HepG2 (cell line): ENCODE measurements around the gene RERE. TPM values are rescaled to one million over a fixed set of nuclear protein-coding genes. Genes with fewer than 3 reads are reported as not detected.
A peak's percentile ranks its signal among the peaks of the same experiment; 100 is the strongest.

Experiments
- CREM ChIP-seq, 2 experiments: sonication (generic) in 1 of 2; formaldehyde crosslinking in 1 of 2; IDR thresholded peaks; 2 replicates each; pipeline versions ENCODE4 v1.4.0 to v1.6.1; 2016 to 2020; ENCODE audit warnings: antibody characterized with exemption in 1 of 2, mild to moderate bottlenecking in 1 of 2, missing genetic modification reagents in 1 of 2
- DMAP1 ChIP-seq: IDR thresholded peaks from 2 replicates; pipeline ENCODE4 v1.6.1; 2016
- FOXC1 ChIP-seq: sonication (generic); formaldehyde crosslinking; IDR thresholded peaks from 2 replicates; pipeline ENCODE4 v1.8.0; 2022; ENCODE audit warnings: mild to moderate bottlenecking, missing genetic modification reagents, borderline replicate concordance
- JUNB ChIP-seq: sonication (generic); formaldehyde crosslinking; IDR thresholded peaks from 2 replicates; pipeline ENCODE4 v1.8.0; 2022; ENCODE audit warnings: missing genetic modification reagents, mild to moderate bottlenecking, borderline replicate concordance
- NBN ChIP-seq: fragments of 450-650 bp; conservative IDR thresholded peaks from 2 replicates; pipeline ENCODE4 v1.6.1; 2017
- POLR2G ChIP-seq: fragments of 200-400 bp; formaldehyde crosslinking; IDR thresholded peaks from 2 replicates; pipeline ENCODE4 v1.6.1; 2018; ENCODE audit warnings: mild to moderate bottlenecking, low read depth, low read length, moderate library complexity
- PTBP1 ChIP-seq: fragments of 200-400 bp; formaldehyde crosslinking; IDR thresholded peaks from 2 replicates; pipeline ENCODE4 v1.6.1; 2018; ENCODE audit warnings: low read length, low read depth; ENCODE audit not compliant: poor library complexity, severe bottlenecking
- RBM22 ChIP-seq: fragments of 200-400 bp; formaldehyde crosslinking; optimal IDR thresholded peaks from 2 replicates; pipeline ENCODE3; 2017; ENCODE audit warnings: mild to moderate bottlenecking, low read length, moderate library complexity
- RELA ChIP-seq: sonication (generic); formaldehyde crosslinking; IDR thresholded peaks from 2 replicates; pipeline ENCODE4 v1.4.0; 2020; ENCODE audit warnings: missing genetic modification reagents
- SOX6 ChIP-seq, 2 experiments: fragments of 450-650 bp in 1 of 2; sonication (generic) in 1 of 2; formaldehyde crosslinking in 1 of 2; IDR thresholded peaks; 2 replicates each; pipeline versions ENCODE4 v1.4.0 to v1.6.1; 2017 to 2020; ENCODE audit warnings: antibody characterized with exemption in 1 of 2, mild to moderate bottlenecking in 1 of 2, missing genetic modification reagents in 1 of 2
- SPEN ChIP-seq: sonication (generic); formaldehyde crosslinking; IDR thresholded peaks from 2 replicates; pipeline ENCODE4 v1.5.1; 2020; ENCODE audit warnings: low read depth, mild to moderate bottlenecking, missing genetic modification reagents
- TBX2 ChIP-seq: sonication (generic); formaldehyde crosslinking; IDR thresholded peaks from 2 replicates; pipeline ENCODE4 v1.5.0; 2020; ENCODE audit warnings: missing genetic modification reagents, mild to moderate bottlenecking, borderline replicate concordance
- TEAD3 ChIP-seq: optimal IDR thresholded peaks from 2 replicates; pipeline ENCODE3; 2016; ENCODE audit warnings: borderline replicate concordance
- WIZ ChIP-seq: sonication (generic); formaldehyde crosslinking; IDR thresholded peaks from 2 replicates; pipeline ENCODE4 v1.5.1; 2020; ENCODE audit warnings: mild to moderate bottlenecking, missing genetic modification reagents
- ZBTB1 ChIP-seq: sonication (generic); formaldehyde crosslinking; IDR thresholded peaks from 2 replicates; pipeline ENCODE4 v1.4.0; 2020; ENCODE audit warnings: missing genetic modification reagents, borderline replicate concordance
- ZBTB20 ChIP-seq: sonication (generic); formaldehyde crosslinking; IDR thresholded peaks from 2 replicates; pipeline ENCODE4 v1.8.1; 2023; ENCODE audit warnings: missing genetic modification reagents, low read depth, mild to moderate bottlenecking, borderline replicate concordance
- ZBTB38 ChIP-seq: sonication (generic); formaldehyde crosslinking; IDR thresholded peaks from 2 replicates; pipeline ENCODE4 v1.5.1; 2020; ENCODE audit warnings: mild to moderate bottlenecking, missing genetic modification reagents
- ZFAT ChIP-seq: sonication (generic); formaldehyde crosslinking; conservative IDR thresholded peaks from 2 replicates; pipeline ENCODE4 v1.8.1; 2023; ENCODE audit warnings: missing genetic modification reagents, inconsistent platforms
- ZNF629 ChIP-seq: sonication (generic); formaldehyde crosslinking; conservative IDR thresholded peaks from 2 replicates; pipeline ENCODE4 v1.5.0; 2020; ENCODE audit warnings: missing genetic modification reagents
- polyA plus RNA-seq, 8 experiments: library from polyadenylated mRNA; depleted of rRNA in 3 of 8; stranded (reverse) in 7 of 8; unstranded in 1 of 8; fragments of >200 nt; fragmentation: Illumina TruSeq in 4 of 8; extraction: Trizol in 4 of 8; gene quantifications; 2 replicates each; pipeline versions ENCODE4 v1.2.1 to v1.2.3, GENCODE V29; 2011 to 2016; ENCODE audit warnings: low read depth in 4 of 8, missing spikeins in 1 of 8, mixed read lengths in 1 of 8; ENCODE audit not compliant: insufficient read depth in 1 of 8
- total RNA-seq, 5 experiments: library from RNA; depleted of rRNA; stranded (reverse); fragments of >200 nt; fragmentation: Illumina TruSeq; extraction: Trizol; gene quantifications; 2 replicates each; pipeline ENCODE4 v1.2.3, GENCODE V29; 2016; ENCODE audit warnings: low read depth in 1 of 5
- TF ChIP-seq, protein P1 (sequence below): sonication (generic); formaldehyde crosslinking; IDR thresholded peaks from 2 replicates; pipeline ENCODE4 v1.4.0; 2020; ENCODE audit warnings: missing genetic modification reagents
- TF ChIP-seq, protein P2 (sequence below): IDR thresholded peaks from 2 replicates; pipeline ENCODE4 v1.4.0; 2020; ENCODE audit warnings: mild to moderate bottlenecking, missing genetic modification reagents
- TF ChIP-seq, protein P3 (sequence below): sonication (generic); formaldehyde crosslinking; conservative IDR thresholded peaks from 2 replicates; pipeline ENCODE4 v1.4.0; 2020; ENCODE audit warnings: mild to moderate bottlenecking, missing genetic modification reagents, moderate library complexity

The RERE gene
- total and polyA plus RNA-seq, 2 of the 13 experiments (the other 11 are each of a cell fraction or from before 2014, with no cell fraction given): 18.3 to 21.9 TPM

DNA sequence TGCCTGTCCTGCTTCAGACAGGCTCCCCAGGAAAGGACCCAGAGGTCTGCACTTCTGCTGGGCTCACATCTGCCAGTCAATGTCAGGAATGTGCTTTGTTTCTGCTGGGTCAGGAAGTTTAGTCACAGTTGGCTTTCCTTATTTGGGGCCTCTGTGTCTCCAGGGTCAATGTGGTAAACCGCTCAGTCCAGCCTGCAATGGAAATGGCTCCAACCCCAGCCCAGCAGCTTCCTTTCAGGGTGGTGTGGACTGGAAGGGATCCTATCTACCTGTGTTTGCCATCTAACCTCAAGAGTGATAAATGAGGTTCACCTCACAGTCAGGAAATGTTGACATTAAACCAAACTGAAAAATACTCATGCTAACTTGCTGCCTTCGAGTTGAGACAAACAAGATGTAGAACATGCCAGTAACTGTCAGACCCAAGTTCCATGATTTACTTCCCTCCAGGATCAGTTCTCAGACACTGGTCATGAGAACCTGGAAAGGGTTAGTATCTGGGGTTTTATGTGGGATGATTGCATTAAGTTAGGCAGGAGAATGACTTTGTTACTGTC lies 40.8 kb upstream of the RERE start (continued):
- TF ChIP-seq, protein P1, sequence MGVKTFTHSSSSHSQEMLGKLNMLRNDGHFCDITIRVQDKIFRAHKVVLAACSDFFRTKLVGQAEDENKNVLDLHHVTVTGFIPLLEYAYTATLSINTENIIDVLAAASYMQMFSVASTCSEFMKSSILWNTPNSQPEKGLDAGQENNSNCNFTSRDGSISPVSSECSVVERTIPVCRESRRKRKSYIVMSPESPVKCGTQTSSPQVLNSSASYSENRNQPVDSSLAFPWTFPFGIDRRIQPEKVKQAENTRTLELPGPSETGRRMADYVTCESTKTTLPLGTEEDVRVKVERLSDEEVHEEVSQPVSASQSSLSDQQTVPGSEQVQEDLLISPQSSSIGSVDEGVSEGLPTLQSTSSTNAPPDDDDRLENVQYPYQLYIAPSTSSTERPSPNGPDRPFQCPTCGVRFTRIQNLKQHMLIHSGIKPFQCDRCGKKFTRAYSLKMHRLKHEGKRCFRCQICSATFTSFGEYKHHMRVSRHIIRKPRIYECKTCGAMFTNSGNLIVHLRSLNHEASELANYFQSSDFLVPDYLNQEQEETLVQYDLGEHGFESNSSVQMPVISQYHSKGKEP (CRISPR knock-in tag): no peak
- TF ChIP-seq RBM22: peak; percentile 93
- TF ChIP-seq, protein P2, sequence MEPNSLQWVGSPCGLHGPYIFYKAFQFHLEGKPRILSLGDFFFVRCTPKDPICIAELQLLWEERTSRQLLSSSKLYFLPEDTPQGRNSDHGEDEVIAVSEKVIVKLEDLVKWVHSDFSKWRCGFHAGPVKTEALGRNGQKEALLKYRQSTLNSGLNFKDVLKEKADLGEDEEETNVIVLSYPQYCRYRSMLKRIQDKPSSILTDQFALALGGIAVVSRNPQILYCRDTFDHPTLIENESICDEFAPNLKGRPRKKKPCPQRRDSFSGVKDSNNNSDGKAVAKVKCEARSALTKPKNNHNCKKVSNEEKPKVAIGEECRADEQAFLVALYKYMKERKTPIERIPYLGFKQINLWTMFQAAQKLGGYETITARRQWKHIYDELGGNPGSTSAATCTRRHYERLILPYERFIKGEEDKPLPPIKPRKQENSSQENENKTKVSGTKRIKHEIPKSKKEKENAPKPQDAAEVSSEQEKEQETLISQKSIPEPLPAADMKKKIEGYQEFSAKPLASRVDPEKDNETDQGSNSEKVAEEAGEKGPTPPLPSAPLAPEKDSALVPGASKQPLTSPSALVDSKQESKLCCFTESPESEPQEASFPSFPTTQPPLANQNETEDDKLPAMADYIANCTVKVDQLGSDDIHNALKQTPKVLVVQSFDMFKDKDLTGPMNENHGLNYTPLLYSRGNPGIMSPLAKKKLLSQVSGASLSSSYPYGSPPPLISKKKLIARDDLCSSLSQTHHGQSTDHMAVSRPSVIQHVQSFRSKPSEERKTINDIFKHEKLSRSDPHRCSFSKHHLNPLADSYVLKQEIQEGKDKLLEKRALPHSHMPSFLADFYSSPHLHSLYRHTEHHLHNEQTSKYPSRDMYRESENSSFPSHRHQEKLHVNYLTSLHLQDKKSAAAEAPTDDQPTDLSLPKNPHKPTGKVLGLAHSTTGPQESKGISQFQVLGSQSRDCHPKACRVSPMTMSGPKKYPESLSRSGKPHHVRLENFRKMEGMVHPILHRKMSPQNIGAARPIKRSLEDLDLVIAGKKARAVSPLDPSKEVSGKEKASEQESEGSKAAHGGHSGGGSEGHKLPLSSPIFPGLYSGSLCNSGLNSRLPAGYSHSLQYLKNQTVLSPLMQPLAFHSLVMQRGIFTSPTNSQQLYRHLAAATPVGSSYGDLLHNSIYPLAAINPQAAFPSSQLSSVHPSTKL: peak; percentile 37; the same call in 1 of the 2 replicates
- no peak for TF ChIP-seq WIZ (CRISPR knock-in tag)
- TF ChIP-seq PTBP1: no peak
- TF ChIP-seq TBX2: peak; percentile 17; the same call in 1 of the 2 replicates
- TF ChIP-seq SOX6 (IDR thresholded peaks at IDR 0.05): no peak
- peak; percentile 84 for TF ChIP-seq SOX6 (CRISPR knock-in tag; IDR thresholded peaks at IDR 0.05)
- TF ChIP-seq JUNB (CRISPR knock-in tag): no peak
- TF ChIP-seq ZFAT (CRISPR knock-in tag): no peak
- TF ChIP-seq ZBTB20 (CRISPR knock-in tag): no peak
- 0 out of 2 replicates have a peak, but pooled peaks have one; percentile 6 for TF ChIP-seq ZNF629 (CRISPR knock-in tag)
- TF ChIP-seq, protein P3, sequence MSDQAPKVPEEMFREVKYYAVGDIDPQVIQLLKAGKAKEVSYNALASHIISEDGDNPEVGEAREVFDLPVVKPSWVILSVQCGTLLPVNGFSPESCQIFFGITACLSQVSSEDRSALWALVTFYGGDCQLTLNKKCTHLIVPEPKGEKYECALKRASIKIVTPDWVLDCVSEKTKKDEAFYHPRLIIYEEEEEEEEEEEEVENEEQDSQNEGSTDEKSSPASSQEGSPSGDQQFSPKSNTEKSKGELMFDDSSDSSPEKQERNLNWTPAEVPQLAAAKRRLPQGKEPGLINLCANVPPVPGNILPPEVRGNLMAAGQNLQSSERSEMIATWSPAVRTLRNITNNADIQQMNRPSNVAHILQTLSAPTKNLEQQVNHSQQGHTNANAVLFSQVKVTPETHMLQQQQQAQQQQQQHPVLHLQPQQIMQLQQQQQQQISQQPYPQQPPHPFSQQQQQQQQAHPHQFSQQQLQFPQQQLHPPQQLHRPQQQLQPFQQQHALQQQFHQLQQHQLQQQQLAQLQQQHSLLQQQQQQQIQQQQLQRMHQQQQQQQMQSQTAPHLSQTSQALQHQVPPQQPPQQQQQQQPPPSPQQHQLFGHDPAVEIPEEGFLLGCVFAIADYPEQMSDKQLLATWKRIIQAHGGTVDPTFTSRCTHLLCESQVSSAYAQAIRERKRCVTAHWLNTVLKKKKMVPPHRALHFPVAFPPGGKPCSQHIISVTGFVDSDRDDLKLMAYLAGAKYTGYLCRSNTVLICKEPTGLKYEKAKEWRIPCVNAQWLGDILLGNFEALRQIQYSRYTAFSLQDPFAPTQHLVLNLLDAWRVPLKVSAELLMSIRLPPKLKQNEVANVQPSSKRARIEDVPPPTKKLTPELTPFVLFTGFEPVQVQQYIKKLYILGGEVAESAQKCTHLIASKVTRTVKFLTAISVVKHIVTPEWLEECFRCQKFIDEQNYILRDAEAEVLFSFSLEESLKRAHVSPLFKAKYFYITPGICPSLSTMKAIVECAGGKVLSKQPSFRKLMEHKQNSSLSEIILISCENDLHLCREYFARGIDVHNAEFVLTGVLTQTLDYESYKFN (CRISPR knock-in tag): peak; percentile 60
- TF ChIP-seq POLR2G: peak; percentile 75
- no peak for TF ChIP-seq ZBTB1
- peak; percentile 72 for TF ChIP-seq ZBTB38
- TF ChIP-seq CREM (IDR thresholded peaks at IDR 0.05): no peak
- TF ChIP-seq CREM (CRISPR knock-in tag; IDR thresholded peaks at IDR 0.05): no peak
- no peak for TF ChIP-seq NBN
- no peak for TF ChIP-seq FOXC1 (CRISPR knock-in tag)
- TF ChIP-seq DMAP1 (CRISPR knock-in tag): no peak
- peak; percentile 90 for TF ChIP-seq TEAD3 (CRISPR knock-in tag)
- peak; percentile 60; the same call in 1 of the 2 replicates for TF ChIP-seq SPEN (CRISPR knock-in tag)
- TF ChIP-seq RELA (CRISPR knock-in tag): no peak
